Progenitor cell of endocrine pancreas (in vitro differentiated cells): ENCODE results near the gene CTNNA2. TPM values are rescaled to one million over a fixed set of nuclear protein-coding genes. Genes with fewer than 3 reads are reported as not detected.

ENCODE experiments used
- DNase-seq: peaks from one replicate; pipeline ENCODE4 v3.0.0; 2021; ENCODE audit warnings: low spot score; ENCODE audit not compliant: unreplicated experiment
- H3K27ac Mint-ChIP-seq: 2 replicates; pipeline ENCODE4 v1.8.0; 2021; ENCODE audit warnings: mild to moderate bottlenecking, moderate library complexity, mixed read lengths
- H3K27me3 Mint-ChIP-seq: 2 replicates; pipeline ENCODE4 v1.8.0; 2021; ENCODE audit warnings: mixed read lengths
- H3K36me3 Mint-ChIP-seq: 2 replicates; pipeline ENCODE4 v1.8.0; 2022; ENCODE audit warnings: mixed read lengths; ENCODE audit not compliant: insufficient read depth
- H3K4me1 Mint-ChIP-seq: 2 replicates; pipeline ENCODE4 v1.8.0; 2021; ENCODE audit warnings: low read depth, mixed read lengths
- H3K4me3 Mint-ChIP-seq: 2 replicates; pipeline ENCODE4 v1.8.0; 2021; ENCODE audit warnings: low read depth, mild to moderate bottlenecking, moderate library complexity, mixed read lengths
- H3K9me3 Mint-ChIP-seq: 2 replicates; pipeline ENCODE4 v1.8.0; 2021; ENCODE audit warnings: low read depth, mixed read lengths
- total RNA-seq: library from RNA; stranded (reverse); gene quantifications from 2 replicates; pipeline ENCODE4 v1.2.1, GENCODE V29; 2021
- TF ChIP-seq, protein P1 (sequence below): fragments of 200-600 bp; sonication (generic); IDR thresholded peaks from one replicate; pipeline ENCODE4 v1.5.0; 2021; ENCODE audit warnings: antibody characterized with exemption, mild to moderate bottlenecking; ENCODE audit not compliant: unreplicated experiment

CTNNA2 gene
- total RNA-seq, 1 donor from 2014 or later, result 10.2 TPM

DNA sequence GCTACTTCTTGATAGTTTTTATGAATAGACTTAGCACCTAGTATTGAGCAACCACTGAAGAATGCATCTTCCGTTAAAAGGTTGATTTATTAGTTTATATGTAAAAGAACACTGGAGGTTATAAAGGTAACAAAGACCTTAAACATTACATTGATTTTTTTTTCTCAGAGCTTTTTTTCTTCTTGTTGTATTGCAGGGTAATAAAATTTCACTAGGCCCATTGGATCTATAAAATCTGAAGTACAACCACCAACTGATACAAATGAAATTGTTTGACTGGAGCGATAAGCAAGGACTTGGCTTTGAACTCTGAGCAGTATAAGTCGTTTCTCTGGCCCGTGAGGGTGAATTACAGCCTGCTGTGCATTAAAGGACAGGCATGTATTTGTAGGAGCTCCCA lies 447.7 kb downstream of the CTNNA2 start:
- no peak for DNase-seq
- TF ChIP-seq, protein P1, sequence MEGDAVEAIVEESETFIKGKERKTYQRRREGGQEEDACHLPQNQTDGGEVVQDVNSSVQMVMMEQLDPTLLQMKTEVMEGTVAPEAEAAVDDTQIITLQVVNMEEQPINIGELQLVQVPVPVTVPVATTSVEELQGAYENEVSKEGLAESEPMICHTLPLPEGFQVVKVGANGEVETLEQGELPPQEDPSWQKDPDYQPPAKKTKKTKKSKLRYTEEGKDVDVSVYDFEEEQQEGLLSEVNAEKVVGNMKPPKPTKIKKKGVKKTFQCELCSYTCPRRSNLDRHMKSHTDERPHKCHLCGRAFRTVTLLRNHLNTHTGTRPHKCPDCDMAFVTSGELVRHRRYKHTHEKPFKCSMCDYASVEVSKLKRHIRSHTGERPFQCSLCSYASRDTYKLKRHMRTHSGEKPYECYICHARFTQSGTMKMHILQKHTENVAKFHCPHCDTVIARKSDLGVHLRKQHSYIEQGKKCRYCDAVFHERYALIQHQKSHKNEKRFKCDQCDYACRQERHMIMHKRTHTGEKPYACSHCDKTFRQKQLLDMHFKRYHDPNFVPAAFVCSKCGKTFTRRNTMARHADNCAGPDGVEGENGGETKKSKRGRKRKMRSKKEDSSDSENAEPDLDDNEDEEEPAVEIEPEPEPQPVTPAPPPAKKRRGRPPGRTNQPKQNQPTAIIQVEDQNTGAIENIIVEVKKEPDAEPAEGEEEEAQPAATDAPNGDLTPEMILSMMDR, result no peak
- H3K27me3 Mint-ChIP-seq, result peaks cover 2% of the 10 kb centered on the region
- H3K4me3 Mint-ChIP-seq, result no peak overlapping the region
- H3K27ac Mint-ChIP-seq, result no peak overlapping the region
- H3K36me3 Mint-ChIP-seq, result no peaks in the 10 kb centered on the region
- no peaks in the 10 kb centered on the region for H3K9me3 Mint-ChIP-seq
- H3K4me1 Mint-ChIP-seq, result peaks cover 5% of the 10 kb centered on the region

DNA sequence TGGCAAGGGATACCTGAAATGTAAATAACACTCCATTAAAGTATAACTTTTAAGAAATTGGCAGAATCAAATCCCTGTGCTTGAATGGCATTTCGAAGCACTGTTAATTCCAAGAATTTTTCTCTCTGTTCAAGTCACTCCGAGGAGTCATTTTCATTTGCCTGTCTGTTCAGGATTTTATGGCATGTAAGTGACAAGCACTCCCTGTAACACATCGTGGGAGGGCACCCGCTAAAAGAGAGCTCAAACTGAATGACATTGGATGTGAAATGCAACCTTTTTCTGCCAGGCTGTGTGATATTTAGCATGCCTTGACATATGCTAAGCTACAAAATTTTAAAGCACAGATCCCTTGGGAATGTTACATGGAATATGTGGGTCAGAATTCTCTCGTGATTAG lies 452.1 kb downstream of the CTNNA2 start:
- Mint-ChIP-seq H3K27ac (no peak overlapping the region), H3K9me3 (no peaks in the 10 kb centered on the region), H3K36me3 (no peaks in the 10 kb centered on the region), H3K27me3 (no peaks in the 10 kb centered on the region), H3K4me1 (peaks cover 5% of the 10 kb centered on the region), H3K4me3 (no peak overlapping the region)
- TF ChIP-seq, protein P1, result no peak
- no peak for DNase-seq

DNA sequence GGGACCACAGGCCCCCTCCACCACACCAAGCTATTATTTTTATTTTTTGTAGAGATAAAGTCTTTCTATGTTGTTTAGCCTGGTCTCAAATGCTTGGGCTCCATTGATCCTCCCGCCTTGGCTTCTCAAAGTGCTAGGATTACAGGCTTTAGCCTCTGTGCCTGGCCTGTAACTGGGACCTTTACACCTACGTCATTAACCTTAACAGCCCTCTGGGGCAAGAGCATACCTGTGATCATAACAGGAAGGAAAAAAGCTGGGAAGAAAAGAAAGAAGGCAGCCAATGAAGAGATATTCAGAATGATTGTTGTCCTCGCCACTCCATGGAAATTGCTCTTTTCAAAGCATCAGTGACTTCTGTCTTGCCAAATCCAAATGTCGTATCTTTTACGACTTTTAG lies 453.5 kb downstream of the CTNNA2 start:
- no peak for DNase-seq
- H3K36me3 Mint-ChIP-seq, result no peaks in the 10 kb centered on the region

DNA sequence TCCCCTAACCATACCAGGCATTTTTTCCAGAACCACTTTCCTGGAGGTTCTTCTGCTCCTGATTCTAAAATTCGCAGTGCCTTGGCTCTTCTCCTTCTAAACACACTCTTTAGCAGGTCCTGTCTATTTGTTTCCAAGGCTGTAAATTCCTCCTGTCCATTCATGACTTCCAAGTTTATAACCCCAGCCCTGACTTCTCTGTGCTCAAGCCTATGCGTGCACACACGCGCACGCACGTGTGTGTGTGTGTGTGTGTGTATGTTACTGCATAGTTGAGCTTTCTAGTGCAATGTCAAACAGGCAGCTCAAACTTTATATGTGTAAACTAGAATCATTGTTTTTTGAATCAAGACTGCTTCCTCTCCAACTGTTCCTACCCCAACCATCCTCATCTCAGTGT lies 454.0 kb downstream of the CTNNA2 start:
- no peak for DNase-seq
- Mint-ChIP-seq H3K4me1 (no peaks in the 10 kb centered on the region), H3K9me3 (no peaks in the 10 kb centered on the region), H3K36me3 (no peaks in the 10 kb centered on the region), H3K27ac (no peak overlapping the region), H3K4me3 (no peak overlapping the region), H3K27me3 (no peaks in the 10 kb centered on the region)
- TF ChIP-seq, protein P1, result no peak

More for the DNA sequence above, 453.5 kb downstream of the CTNNA2 start:
- no peak overlapping the region for H3K27ac Mint-ChIP-seq
- H3K4me1 Mint-ChIP-seq, result no peaks in the 10 kb centered on the region
- no peak overlapping the region for H3K4me3 Mint-ChIP-seq
- TF ChIP-seq, protein P1, result no peak
- no peaks in the 10 kb centered on the region for H3K9me3 Mint-ChIP-seq
- H3K27me3 Mint-ChIP-seq, result no peaks in the 10 kb centered on the region

DNA sequence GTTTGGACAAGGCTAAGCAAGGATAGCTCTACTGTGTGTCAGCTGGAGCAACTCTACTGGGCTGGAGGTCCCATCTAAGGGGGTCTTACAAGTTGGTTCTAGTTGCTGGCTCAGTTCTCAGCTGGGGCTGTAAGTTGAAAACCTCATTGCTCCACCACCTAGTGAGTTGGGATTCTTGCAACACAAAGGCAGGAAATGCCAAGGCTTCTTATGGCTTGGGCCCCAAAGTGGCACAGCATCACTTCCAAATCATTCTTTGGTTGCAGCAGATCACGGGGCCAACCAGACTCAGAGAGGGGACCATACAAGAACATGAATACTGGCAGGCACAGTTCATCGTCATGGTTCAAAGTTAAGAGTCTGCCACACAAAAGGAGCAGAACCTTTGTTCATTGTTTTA lies 459.0 kb downstream of the CTNNA2 start:
- DNase-seq, result no peak
- Mint-ChIP-seq H3K27me3 (no peaks in the 10 kb centered on the region), H3K4me3 (no peak overlapping the region), H3K36me3 (no peaks in the 10 kb centered on the region), H3K27ac (no peak overlapping the region), H3K4me1 (peaks cover 2% of the 10 kb centered on the region), H3K9me3 (no peaks in the 10 kb centered on the region)
- TF ChIP-seq, protein P1, result no peak

DNA sequence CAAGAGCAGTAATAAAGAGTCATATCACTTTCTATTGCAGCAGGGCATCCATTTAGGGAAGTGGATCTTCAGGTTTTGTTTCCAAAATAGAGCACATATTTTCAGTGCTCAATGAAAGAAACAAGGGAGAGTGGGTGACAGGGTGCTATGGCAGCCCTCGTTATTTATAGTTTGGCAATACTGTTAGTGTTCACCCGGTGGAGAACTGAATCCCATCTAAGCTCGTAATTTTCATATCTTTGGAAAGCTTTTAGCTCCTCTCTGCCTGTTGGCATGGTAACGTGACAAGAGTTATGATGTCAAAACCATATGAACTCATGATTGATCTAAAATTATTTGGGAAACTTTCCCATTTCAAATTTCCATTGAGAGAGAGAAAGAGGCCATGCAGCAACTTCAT lies 459.8 kb downstream of the CTNNA2 start:
- no peak overlapping the region for H3K4me3 Mint-ChIP-seq
- no peaks in the 10 kb centered on the region for H3K36me3 Mint-ChIP-seq
- no peak overlapping the region for H3K27ac Mint-ChIP-seq
- H3K9me3 Mint-ChIP-seq, result no peaks in the 10 kb centered on the region
- DNase-seq, result no peak
- no peaks in the 10 kb centered on the region for H3K27me3 Mint-ChIP-seq
- H3K4me1 Mint-ChIP-seq, result peaks cover 2% of the 10 kb centered on the region
- TF ChIP-seq, protein P1, result no peak
